Type B pancreatic cell (in vitro differentiated cells): Measurements from ENCODE around the gene BNIP3. TPM values are rescaled to one million over a fixed set of nuclear protein-coding genes. Genes with fewer than 3 reads are reported as not detected.

Experiments
- DNase-seq: peaks from one replicate; pipeline ENCODE4 v3.0.0; 2021; ENCODE audit warnings: mixed read lengths; ENCODE audit not compliant: unreplicated experiment; ENCODE audit errors: extremely low spot score
- H3K27ac Mint-ChIP-seq: 2 replicates; pipeline ENCODE4 v1.8.0; 2021; ENCODE audit warnings: mild to moderate bottlenecking, mixed read lengths
- H3K27me3 Mint-ChIP-seq: 2 replicates; pipeline ENCODE4 v1.8.0; 2021; ENCODE audit warnings: mixed read lengths
- H3K36me3 Mint-ChIP-seq: 2 replicates; pipeline ENCODE4 v1.8.0; 2021; ENCODE audit warnings: mixed read lengths
- H3K4me1 Mint-ChIP-seq: one replicate; pipeline ENCODE4 v1.8.0; 2021; ENCODE audit warnings: mixed read lengths; ENCODE audit not compliant: unreplicated experiment
- H3K4me3 Mint-ChIP-seq: 2 replicates; pipeline ENCODE4 v1.8.0; 2021; ENCODE audit warnings: mild to moderate bottlenecking, mixed read lengths
- H3K9me3 Mint-ChIP-seq: 2 replicates; pipeline ENCODE4 v1.8.0; 2021; ENCODE audit warnings: mixed read lengths
- total RNA-seq: library from RNA; stranded (reverse); gene quantifications from 2 replicates; pipeline ENCODE4 v1.2.1, GENCODE V29; 2021; ENCODE audit warnings: low replicate concordance
- TF ChIP-seq, protein P1 (sequence below): fragments of 200-600 bp; sonication (generic); conservative IDR thresholded peaks from 2 replicates; pipeline ENCODE4 v1.5.0; 2021; ENCODE audit warnings: antibody characterized with exemption, mild to moderate bottlenecking

BNIP3 gene
- total RNA-seq, 1 donor from 2014 or later = 30.2 TPM

DNA sequence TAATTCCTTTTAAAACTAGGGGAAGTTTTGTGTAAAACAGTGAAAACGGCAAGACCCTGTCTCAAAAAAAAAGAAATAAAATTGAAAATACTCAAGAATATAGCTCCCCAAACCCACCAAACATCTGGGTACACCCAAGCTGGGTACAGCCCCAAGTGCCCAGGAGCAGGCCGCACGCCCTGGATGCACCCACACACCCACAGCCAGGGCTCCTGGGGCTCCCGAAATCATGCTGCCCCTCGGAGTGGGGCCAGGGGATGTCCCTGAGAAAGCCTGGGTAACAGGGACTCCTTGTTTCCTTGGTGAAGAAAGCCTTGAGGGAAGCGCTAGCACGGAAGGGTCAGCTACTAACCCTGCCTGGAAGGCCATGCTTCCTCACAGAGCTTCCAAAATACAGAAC, 10.1 kb downstream of the BNIP3 start:
- DNase-seq = no peak
- Mint-ChIP-seq H3K36me3 (peaks cover 11% of the 10 kb centered on the region), H3K4me3 (no peak overlapping the region), H3K9me3 (no peaks in the 10 kb centered on the region), H3K4me1 (peaks cover 9% of the 10 kb centered on the region), H3K27ac (no peak overlapping the region), H3K27me3 (no peaks in the 10 kb centered on the region)
- TF ChIP-seq, protein P1, sequence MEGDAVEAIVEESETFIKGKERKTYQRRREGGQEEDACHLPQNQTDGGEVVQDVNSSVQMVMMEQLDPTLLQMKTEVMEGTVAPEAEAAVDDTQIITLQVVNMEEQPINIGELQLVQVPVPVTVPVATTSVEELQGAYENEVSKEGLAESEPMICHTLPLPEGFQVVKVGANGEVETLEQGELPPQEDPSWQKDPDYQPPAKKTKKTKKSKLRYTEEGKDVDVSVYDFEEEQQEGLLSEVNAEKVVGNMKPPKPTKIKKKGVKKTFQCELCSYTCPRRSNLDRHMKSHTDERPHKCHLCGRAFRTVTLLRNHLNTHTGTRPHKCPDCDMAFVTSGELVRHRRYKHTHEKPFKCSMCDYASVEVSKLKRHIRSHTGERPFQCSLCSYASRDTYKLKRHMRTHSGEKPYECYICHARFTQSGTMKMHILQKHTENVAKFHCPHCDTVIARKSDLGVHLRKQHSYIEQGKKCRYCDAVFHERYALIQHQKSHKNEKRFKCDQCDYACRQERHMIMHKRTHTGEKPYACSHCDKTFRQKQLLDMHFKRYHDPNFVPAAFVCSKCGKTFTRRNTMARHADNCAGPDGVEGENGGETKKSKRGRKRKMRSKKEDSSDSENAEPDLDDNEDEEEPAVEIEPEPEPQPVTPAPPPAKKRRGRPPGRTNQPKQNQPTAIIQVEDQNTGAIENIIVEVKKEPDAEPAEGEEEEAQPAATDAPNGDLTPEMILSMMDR = no peak

DNA sequence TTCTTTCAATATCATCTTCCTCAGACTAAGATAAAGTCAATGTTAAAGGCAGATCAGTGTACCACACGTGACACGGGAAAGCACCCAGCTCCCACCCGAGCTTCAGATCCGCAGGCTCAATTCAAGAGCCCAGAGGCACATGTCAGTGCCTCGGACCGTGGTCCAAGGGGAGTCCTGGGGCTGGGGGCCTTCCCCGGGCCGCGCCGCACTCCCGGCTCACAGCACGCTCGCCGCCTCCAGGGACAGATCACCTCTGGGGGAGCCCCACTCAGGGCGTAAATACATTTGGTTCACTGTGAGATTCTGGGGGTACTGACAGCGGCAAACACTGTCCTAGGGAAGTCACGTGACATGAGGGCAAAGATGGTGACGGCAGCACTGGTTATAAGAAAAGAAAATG, 10.8 kb downstream of the BNIP3 start:
- Mint-ChIP-seq H3K9me3 (no peaks in the 10 kb centered on the region), H3K27ac (peak overlapping the region; percentile 13), H3K36me3 (peaks cover 11% of the 10 kb centered on the region), H3K27me3 (no peaks in the 10 kb centered on the region), H3K4me3 (no peak overlapping the region), H3K4me1 (peaks cover 6% of the 10 kb centered on the region)
- no peak for DNase-seq
- TF ChIP-seq, protein P1 = no peak

DNA sequence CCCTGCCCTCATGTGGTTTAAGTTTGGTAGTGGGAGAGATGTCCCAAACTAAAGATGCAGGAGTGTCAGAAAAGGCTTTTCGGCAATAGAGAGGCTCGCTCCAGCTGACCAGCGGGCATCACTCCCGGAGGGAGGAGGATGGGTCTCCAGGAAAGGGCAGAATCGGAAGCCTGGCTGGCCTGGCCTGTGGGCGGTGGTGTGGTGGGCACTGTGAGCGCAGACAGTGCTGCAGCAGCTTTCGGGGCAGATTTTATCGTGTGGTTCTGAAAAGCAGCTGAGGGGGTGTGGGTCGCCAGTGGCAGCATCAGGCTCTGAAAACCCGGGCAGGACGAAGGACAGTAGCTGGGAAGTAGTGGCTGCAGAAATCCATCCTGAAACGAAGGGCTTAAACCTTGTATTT, 12.8 kb downstream of the BNIP3 start:
- H3K27ac Mint-ChIP-seq = no peak overlapping the region
- H3K4me1 Mint-ChIP-seq = peaks cover 4% of the 10 kb centered on the region
- TF ChIP-seq, protein P1 = no peak
- DNase-seq = no peak
- H3K4me3 Mint-ChIP-seq = no peak overlapping the region
- H3K36me3 Mint-ChIP-seq = peaks cover 18% of the 10 kb centered on the region
- no peaks in the 10 kb centered on the region for H3K27me3 Mint-ChIP-seq
- no peaks in the 10 kb centered on the region for H3K9me3 Mint-ChIP-seq

DNA sequence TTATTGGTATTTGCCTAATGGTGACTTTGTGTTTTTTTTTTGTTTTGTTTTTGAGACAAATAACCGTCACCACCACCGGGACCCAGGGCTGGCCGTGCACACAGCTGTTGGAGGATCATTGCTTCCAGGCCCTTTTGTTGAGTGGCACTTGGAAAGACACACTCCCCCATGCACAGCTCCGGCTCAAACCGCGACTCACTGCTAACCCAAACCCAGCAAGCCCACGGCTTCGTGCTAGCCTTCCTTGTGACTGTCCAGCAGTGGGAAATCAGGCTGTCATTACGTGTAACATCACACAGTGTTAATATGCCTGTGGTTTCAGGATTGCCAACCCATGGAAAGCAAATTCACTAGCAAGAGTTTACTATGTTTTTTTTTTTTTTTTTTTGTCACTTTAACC, 17.4 kb downstream of the BNIP3 start:
- peaks cover 11% of the 10 kb centered on the region for H3K36me3 Mint-ChIP-seq
- TF ChIP-seq, protein P1 = no peak
- H3K4me3 Mint-ChIP-seq = no peak overlapping the region
- DNase-seq = no peak
- H3K4me1 Mint-ChIP-seq = no peaks in the 10 kb centered on the region
- H3K27me3 Mint-ChIP-seq = no peaks in the 10 kb centered on the region
- no peak overlapping the region for H3K27ac Mint-ChIP-seq
- no peaks in the 10 kb centered on the region for H3K9me3 Mint-ChIP-seq

DNA sequence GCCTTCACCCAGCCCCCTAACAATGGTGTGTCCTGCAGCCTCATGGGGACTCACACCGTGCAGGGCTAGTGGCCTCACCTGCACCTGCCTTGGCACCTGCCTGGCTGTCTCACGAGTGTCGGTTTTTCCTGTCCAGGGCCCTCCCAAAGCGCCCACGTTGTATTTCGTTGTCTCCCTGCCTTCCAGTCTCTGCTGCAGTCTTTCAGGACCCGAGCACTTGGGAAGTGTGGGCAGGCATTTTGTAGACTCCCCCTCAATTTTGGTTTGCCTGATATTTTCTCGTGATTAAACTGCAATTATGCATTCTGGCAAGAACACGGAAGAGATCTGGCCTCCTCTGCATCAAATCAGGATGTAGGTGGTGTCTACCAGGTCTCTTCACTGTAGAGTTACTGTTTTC, 17.9 kb downstream of the BNIP3 start:
- TF ChIP-seq, protein P1 = no peak
- no peaks in the 10 kb centered on the region for H3K4me1 Mint-ChIP-seq
- H3K27ac Mint-ChIP-seq = no peak overlapping the region
- H3K27me3 Mint-ChIP-seq = no peaks in the 10 kb centered on the region
- peaks cover 11% of the 10 kb centered on the region for H3K36me3 Mint-ChIP-seq
- no peak overlapping the region for H3K4me3 Mint-ChIP-seq
- no peak for DNase-seq
- no peaks in the 10 kb centered on the region for H3K9me3 Mint-ChIP-seq

DNA sequence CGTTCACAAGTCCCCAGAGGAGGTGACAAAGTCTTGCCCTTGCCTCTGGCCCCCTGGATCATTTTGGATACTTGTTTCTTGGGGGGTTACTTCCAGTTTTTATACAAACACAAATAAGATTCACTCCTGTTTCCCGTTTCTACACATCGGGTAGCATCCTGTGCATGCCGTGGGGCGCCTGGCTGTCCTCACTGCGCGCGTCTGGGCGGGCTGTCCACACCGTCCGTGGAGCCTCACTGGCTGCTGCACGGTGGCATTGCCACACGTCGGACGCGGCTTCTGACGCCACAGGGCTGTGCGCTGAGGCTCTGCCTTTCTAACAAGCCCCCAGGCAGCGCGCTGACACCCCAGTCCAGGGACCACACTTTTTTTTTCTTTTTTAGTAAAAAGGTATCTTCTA, 18.4 kb downstream of the BNIP3 start:
- no peak overlapping the region for H3K27ac Mint-ChIP-seq
- no peak overlapping the region for H3K4me3 Mint-ChIP-seq
- TF ChIP-seq, protein P1 = no peak
- no peaks in the 10 kb centered on the region for H3K4me1 Mint-ChIP-seq
- H3K27me3 Mint-ChIP-seq = no peaks in the 10 kb centered on the region
- H3K9me3 Mint-ChIP-seq = no peaks in the 10 kb centered on the region
- no peak for DNase-seq
- peaks cover 11% of the 10 kb centered on the region for H3K36me3 Mint-ChIP-seq
